ENCODE measurements around the gene KCNQ1. TPM values are rescaled to one million over a fixed set of nuclear protein-coding genes. Genes with fewer than 3 reads are reported as not detected.

Gene KCNQ1
- total RNA-seq, 1 experiment from 2014 or later = 2.3 TPM

DNA sequence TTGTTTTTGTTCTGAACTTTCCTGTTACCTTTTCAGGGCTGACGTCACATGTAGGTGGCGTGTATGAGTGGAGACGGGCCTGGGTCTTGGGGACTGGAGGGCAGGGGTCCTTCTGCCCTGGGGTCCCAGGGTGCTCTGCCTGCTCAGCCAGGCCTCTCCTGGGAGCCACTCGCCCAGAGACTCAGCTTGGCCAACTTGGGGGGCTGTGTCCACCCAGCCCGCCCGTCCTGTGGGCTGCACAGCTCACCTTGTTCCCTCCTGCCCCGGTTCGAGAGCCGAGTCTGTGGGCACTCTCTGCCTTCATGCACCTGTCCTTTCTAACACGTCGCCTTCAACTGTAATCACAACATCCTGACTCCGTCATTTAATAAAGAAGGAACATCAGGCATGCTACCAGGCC is 47.8 kb upstream of the KCNQ1 start:
- Mint-ChIP-seq H3K9me3 (no peaks in the 10 kb centered on the region), H3K4me1 (peaks cover 3 to 8% of the 10 kb centered on the region in 2 experiments), H3K4me3 (no peak overlapping the region), H3K36me3 (ENCODE audit: insufficient read depth in 1 of 3, low read depth in 3 of 3) (peaks cover 4 to 22% (median 13%) of the 10 kb centered on the region in 3 experiments; a peak in 6 of 7 replicates), H3K27ac (no peak overlapping the region), H3K27me3 (ENCODE audit: low read depth) (no peaks in the 10 kb centered on the region)
- Histone ChIP-seq H2AK5ac (ENCODE audit: insufficient read length, low read length) (no peak overlapping the region), H2BK5ac (ENCODE audit: insufficient read length, low read length) (no peak overlapping the region), H3K27ac (ENCODE audit: insufficient read length, low read depth, low read length) (no peak overlapping the region), H3K56ac (ENCODE audit: insufficient read length, low read depth, low read length) (no peak overlapping the region), H2AFZ (ENCODE audit: low read length) (no peak overlapping the region), H3K27me3 (ENCODE audit: insufficient read depth, low read length) (no peaks in the 10 kb centered on the region), H3K9me3 (ENCODE audit: control insufficient read depth, low read depth, low read length) (no peaks in the 10 kb centered on the region), H3K18ac (ENCODE audit: insufficient read length, low read depth, low read length) (no peak overlapping the region), H3K79me1 (ENCODE audit: insufficient read depth, low read depth, low read length, poor library complexity, severe bottlenecking) (no peaks in the 10 kb centered on the region), H2BK12ac (ENCODE audit: insufficient read length, low read depth, low read length) (no peak overlapping the region), H3K4ac (ENCODE audit: low read depth, low read length) (no peak overlapping the region), H4K8ac (replicated peaks; ENCODE audit: insufficient read length, low read depth, low read length) (no peak overlapping the region), H2BK120ac (ENCODE audit: low read depth, low read length, poor library complexity, severe bottlenecking) (no peak overlapping the region), H3K4me1 (ENCODE audit: insufficient read depth, low read length) (no peaks in the 10 kb centered on the region), H3K4me2 (ENCODE audit: insufficient read depth, insufficient read length, low read length) (no peak overlapping the region), H3K79me2 (ENCODE audit: insufficient read depth, low read length) (no peaks in the 10 kb centered on the region), H2BK20ac (ENCODE audit: low read depth, low read length, poor library complexity, severe bottlenecking) (no peak overlapping the region), H3K23ac (ENCODE audit: insufficient read length, low read depth, low read length) (no peak overlapping the region), H3K14ac (ENCODE audit: insufficient read depth, low read length) (no peak overlapping the region), H4K91ac (ENCODE audit: insufficient read length, low read depth, low read length) (no peak overlapping the region), H3K9ac (ENCODE audit: extremely low read depth, insufficient read length, low read length) (no peak overlapping the region), H3T11ph (ENCODE audit: low read length) (no peak overlapping the region), H3K23me2 (ENCODE audit: insufficient read length, low read depth, low read length, poor library complexity, severe bottlenecking) (peaks cover 13% of the 10 kb centered on the region), H4K20me1 (ENCODE audit: control insufficient read depth, insufficient read depth, insufficient read length) (no peaks in the 10 kb centered on the region), H4K5ac (ENCODE audit: insufficient read length, low read depth, low read length) (no peak overlapping the region), H2BK15ac (ENCODE audit: low read depth, low read length) (no peak overlapping the region)
- TF ChIP-seq, protein P1, sequence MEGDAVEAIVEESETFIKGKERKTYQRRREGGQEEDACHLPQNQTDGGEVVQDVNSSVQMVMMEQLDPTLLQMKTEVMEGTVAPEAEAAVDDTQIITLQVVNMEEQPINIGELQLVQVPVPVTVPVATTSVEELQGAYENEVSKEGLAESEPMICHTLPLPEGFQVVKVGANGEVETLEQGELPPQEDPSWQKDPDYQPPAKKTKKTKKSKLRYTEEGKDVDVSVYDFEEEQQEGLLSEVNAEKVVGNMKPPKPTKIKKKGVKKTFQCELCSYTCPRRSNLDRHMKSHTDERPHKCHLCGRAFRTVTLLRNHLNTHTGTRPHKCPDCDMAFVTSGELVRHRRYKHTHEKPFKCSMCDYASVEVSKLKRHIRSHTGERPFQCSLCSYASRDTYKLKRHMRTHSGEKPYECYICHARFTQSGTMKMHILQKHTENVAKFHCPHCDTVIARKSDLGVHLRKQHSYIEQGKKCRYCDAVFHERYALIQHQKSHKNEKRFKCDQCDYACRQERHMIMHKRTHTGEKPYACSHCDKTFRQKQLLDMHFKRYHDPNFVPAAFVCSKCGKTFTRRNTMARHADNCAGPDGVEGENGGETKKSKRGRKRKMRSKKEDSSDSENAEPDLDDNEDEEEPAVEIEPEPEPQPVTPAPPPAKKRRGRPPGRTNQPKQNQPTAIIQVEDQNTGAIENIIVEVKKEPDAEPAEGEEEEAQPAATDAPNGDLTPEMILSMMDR (conservative IDR thresholded peaks at IDR 0.05) = no peak
- no CpG with 5 or more reads among the region's 12 CpGs for WGBS (ENCODE audit: extremely low coverage, insufficient read length, low lambda C conversion rate)
- no peak for DNase-seq

Measured in H9 (cell line).